ENCODE results near the gene CD72. TPM values are rescaled to one million over a fixed set of nuclear protein-coding genes. Genes with fewer than 3 reads are reported as not detected.
"Not testable (repeated sequence)": the region's sequence is repeated elsewhere in the genome, so short reads cannot be mapped to it uniquely, and the experiment has no call there.

Gene CD72
- polyA plus RNA-seq, 3 donors, result 1.6 to 6.8 (median 1.8) TPM

DNA sequence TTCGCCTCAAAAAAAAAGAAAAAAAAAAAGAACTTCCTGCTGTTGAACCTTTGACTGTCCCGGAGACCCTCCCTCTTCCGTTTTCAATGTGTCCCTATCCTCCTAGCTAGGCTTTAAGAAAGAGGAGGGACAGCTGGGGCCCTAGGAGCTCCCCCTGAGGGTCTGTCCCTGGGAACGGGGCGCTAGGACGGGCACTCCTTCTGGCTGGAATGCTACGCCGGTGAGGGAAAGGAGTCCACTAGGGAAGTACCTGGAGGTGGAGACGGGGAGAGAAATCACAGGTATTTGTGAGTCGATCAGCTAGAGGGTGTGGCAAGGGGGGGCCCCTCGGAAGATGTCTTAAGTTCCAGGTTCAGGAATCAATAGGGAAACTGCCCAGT lies 27.9 kb upstream of the CD72 start:
- TF ChIP-seq, protein P1, sequence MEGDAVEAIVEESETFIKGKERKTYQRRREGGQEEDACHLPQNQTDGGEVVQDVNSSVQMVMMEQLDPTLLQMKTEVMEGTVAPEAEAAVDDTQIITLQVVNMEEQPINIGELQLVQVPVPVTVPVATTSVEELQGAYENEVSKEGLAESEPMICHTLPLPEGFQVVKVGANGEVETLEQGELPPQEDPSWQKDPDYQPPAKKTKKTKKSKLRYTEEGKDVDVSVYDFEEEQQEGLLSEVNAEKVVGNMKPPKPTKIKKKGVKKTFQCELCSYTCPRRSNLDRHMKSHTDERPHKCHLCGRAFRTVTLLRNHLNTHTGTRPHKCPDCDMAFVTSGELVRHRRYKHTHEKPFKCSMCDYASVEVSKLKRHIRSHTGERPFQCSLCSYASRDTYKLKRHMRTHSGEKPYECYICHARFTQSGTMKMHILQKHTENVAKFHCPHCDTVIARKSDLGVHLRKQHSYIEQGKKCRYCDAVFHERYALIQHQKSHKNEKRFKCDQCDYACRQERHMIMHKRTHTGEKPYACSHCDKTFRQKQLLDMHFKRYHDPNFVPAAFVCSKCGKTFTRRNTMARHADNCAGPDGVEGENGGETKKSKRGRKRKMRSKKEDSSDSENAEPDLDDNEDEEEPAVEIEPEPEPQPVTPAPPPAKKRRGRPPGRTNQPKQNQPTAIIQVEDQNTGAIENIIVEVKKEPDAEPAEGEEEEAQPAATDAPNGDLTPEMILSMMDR (IDR thresholded peaks at IDR 0.05), result no peak
- H3K36me3 ChIP-seq (replicated peaks in 1 of 2; ENCODE audit: control insufficient read depth in 1 of 2, insufficient read depth in 2 of 2, low read length in 2 of 2), result no peaks in the 10 kb centered on the region
- H4K20me1 ChIP-seq (ENCODE audit: insufficient read depth, low read length), result no peaks in the 10 kb centered on the region
- Mint-ChIP-seq H3K27ac (peak overlapping the region; percentile 94 to 99 (median 98)), H3K36me3 (peaks cover 3% of the 10 kb centered on the region in 2 donors), H3K4me1 (peaks cover 77% of the 10 kb centered on the region), H3K4me3 (peak overlapping the region; percentile 92 to 99), H3K9me3 (peaks cover 0 to 2% (median 0%) of the 10 kb centered on the region in 7 donors), H3K27me3 (ENCODE audit: low read depth in 3 of 3) (peaks cover 0 to 8% (median 0%) of the 10 kb centered on the region in 3 donors)
- peak overlapping the region; percentile 65 to 81 (median 71) for H3K4me3 ChIP-seq (replicated peaks in 1 of 3; ENCODE audit: low read depth in 2 of 3, low read length in 3 of 3)
- H3K9me3 ChIP-seq (replicated peaks in 1 of 2; ENCODE audit: control insufficient read depth in 1 of 2, insufficient read depth in 1 of 2, low read length in 2 of 2), result no peaks in the 10 kb centered on the region
- peak in 2 of 3 donors; percentile 31 to 43 for DNase-seq
- peaks cover 63 to 84% of the 10 kb centered on the region in 2 donors for H3K4me1 ChIP-seq (ENCODE audit: control insufficient read depth in 1 of 2, insufficient read depth in 2 of 2, low read length in 2 of 2)
- peak overlapping the region; percentile 89 to 94 for H3K27ac ChIP-seq (ENCODE audit: low read depth in 1 of 2, low read length in 2 of 2)
- intact Hi-C loops (cut with micrococcal nuclease), result loop anchor here (1.0 to 10.0 kb wide), 4 partner anchors 11 to 166 kb away; partner anchors contain the start of gene SPAG8 (in 1 of the 2)
- H3K4me2 ChIP-seq (replicated peaks; ENCODE audit: extremely low read depth, low read length, poor library complexity, severe bottlenecking), result peak overlapping the region; percentile 94
- H3K27me3 ChIP-seq (ENCODE audit: control insufficient read depth in 2 of 2, insufficient read depth in 2 of 2, low read length in 2 of 2), result no peaks in the 10 kb centered on the region
- WGBS (ENCODE audit: insufficient coverage), result 0% methylated on average over 8 of the region's 11 CpGs
- peaks cover 14% of the 10 kb centered on the region for H3K79me2 ChIP-seq (ENCODE audit: insufficient read depth, low read length)
- peak overlapping the region; percentile 80 for H3K9ac ChIP-seq (ENCODE audit: insufficient read depth, low read length, poor library complexity, severe bottlenecking)
- H2AFZ ChIP-seq (ENCODE audit: insufficient read depth, low read depth, low read length, poor library complexity, severe bottlenecking), result peak overlapping the region; percentile 78

DNA sequence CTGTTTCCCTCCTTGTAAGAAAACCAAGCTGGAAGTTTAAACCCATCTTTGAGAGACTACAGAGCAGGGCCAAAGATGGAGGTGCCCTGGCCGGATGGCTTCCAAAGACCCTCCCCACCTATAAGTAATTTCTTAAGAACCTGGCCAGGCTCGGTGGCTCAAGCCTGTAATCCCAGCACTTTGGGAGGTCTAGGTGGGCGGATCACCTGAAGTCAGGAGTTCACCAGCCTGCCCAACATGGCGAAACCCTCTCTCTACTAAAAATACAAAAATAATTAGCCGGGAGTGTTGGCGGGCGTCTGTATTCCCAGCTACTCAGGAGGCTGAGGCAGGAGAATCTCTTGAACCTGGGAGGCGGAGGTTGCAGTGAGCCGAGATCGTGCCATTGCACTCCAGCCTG lies 27.5 kb upstream of the CD72 start:
- DNase-seq; H3K36me3 Mint-ChIP-seq; H3K27me3 Mint-ChIP-seq (ENCODE audit: low read depth in 3 of 3); H4K20me1 ChIP-seq (ENCODE audit: insufficient read depth, low read length); H3K9me3 ChIP-seq (replicated peaks in 1 of 2; ENCODE audit: control insufficient read depth in 1 of 2, insufficient read depth in 1 of 2, low read length in 2 of 2); H3K9me3 Mint-ChIP-seq; H3K36me3 ChIP-seq (replicated peaks in 1 of 2; ENCODE audit: control insufficient read depth in 1 of 2, insufficient read depth in 2 of 2, low read length in 2 of 2); H3K27me3 ChIP-seq (ENCODE audit: control insufficient read depth in 2 of 2, insufficient read depth in 2 of 2, low read length in 2 of 2): not testable (repeated sequence)
- Histone ChIP-seq H2AFZ (ENCODE audit: insufficient read depth, low read depth, low read length, poor library complexity, severe bottlenecking) (peak overlapping the region; percentile 78), H3K79me2 (ENCODE audit: insufficient read depth, low read length) (peaks cover 14% of the 10 kb centered on the region), H3K27ac (ENCODE audit: low read depth in 1 of 2, low read length in 2 of 2) (peak overlapping the region; percentile 89 to 94), H3K4me3 (replicated peaks in 1 of 3; ENCODE audit: low read depth in 2 of 3, low read length in 3 of 3) (peak overlapping the region; percentile 65 to 81 (median 71)), H3K4me1 (ENCODE audit: control insufficient read depth in 1 of 2, insufficient read depth in 2 of 2, low read length in 2 of 2) (peaks cover 67 to 88% of the 10 kb centered on the region in 2 donors), H3K9ac (ENCODE audit: insufficient read depth, low read length, poor library complexity, severe bottlenecking) (peak overlapping the region; percentile 80), H3K4me2 (replicated peaks; ENCODE audit: extremely low read depth, low read length, poor library complexity, severe bottlenecking) (peak overlapping the region; percentile 94)
- Mint-ChIP-seq H3K4me3 (peak overlapping the region; percentile 92 to 99), H3K4me1 (peaks cover 81% of the 10 kb centered on the region), H3K27ac (peak overlapping the region; percentile 94 to 99 (median 98))
- WGBS (ENCODE audit: insufficient coverage), result 43% methylated on average over 7 of the region's 10 CpGs
- intact Hi-C loops (cut with micrococcal nuclease), result loop anchor here (1.0 to 10.0 kb wide), 4 partner anchors 12 to 167 kb away; partner anchors contain the start of gene SPAG8 (in 1 of the 2)
